ENCODE measurements around the gene TBX4.
"Not testable (repeated sequence)": the region's sequence is repeated elsewhere in the genome, so short reads cannot be mapped to it uniquely, and the experiment has no call there.

The TBX4 gene

DNA sequence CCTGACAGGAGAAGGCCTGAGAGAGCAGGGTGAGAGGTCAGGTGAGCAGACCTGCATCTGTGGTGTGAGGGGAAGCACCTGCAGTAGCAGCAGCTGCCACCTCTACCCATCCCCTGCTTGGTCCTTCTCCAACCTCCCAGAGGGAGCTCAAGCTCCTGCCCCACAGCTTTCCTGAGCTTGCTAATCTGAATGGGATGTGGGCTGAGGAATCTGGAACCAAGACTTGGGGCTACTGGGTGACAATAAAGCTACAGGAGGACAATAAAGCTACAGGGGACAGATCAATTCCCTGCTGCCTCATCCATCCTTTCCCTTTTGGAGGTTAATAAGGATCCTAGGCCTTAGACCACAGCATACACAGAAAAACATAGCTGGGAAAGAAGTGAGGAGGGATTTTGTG, 4.9 kb upstream of the TBX4 start:
- TF ChIP-seq EZH2 (IDR thresholded peaks at IDR 0.05) (no peak), FOXP2 (optimal IDR thresholded peaks at IDR 0.05; ENCODE audit: control extremely low read depth, extremely low read length, insufficient read depth) (no peak), POLR2AphosphoS5 (IDR thresholded peaks at IDR 0.05; ENCODE audit: borderline replicate concordance, low read depth, low read length) (no peak)
- Histone ChIP-seq H3K36me3 (ENCODE audit: insufficient read depth, low read length) (no peaks in the 10 kb centered on the region), H3K4me3 (no peak overlapping the region), H3K9ac (ENCODE audit: insufficient read length) (no peak overlapping the region), H3K9me3 (ENCODE audit: low read depth, low read length) (no peaks in the 10 kb centered on the region), H3K27ac (no peak overlapping the region)
- DNase-seq (ENCODE audit: low read depth, low spot score), result no peak

DNA sequence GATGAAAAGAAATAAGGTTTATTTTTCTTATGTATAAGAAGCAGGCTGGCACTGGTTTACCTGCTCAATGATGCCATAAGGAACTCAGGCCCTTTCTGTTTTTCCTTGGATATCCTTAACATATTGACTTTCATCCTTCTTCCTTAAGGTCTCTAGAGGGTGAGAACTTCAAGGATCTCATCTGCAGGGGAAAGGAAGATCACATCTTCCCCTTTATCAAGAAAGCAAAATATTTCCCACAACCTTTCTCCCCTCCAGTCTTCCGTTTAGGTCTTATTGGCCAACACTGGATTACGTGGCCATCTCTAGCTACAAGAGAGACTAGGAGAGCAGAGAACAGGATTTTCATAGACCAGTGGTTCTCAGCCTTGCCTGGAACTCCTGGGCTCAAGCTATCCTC, 4.2 kb upstream of the TBX4 start:
- Histone ChIP-seq H3K4me3 (no peak overlapping the region), H3K9ac (ENCODE audit: insufficient read length) (no peak overlapping the region), H3K27ac (no peak overlapping the region), H3K9me3 (ENCODE audit: low read depth, low read length) (no peaks in the 10 kb centered on the region), H3K36me3 (ENCODE audit: insufficient read depth, low read length) (no peaks in the 10 kb centered on the region)
- no peak for DNase-seq (ENCODE audit: low read depth, low spot score)
- no peak for TF ChIP-seq EZH2 (IDR thresholded peaks at IDR 0.05)
- no peak for TF ChIP-seq POLR2AphosphoS5 (IDR thresholded peaks at IDR 0.05; ENCODE audit: borderline replicate concordance, low read depth, low read length)
- TF ChIP-seq FOXP2 (optimal IDR thresholded peaks at IDR 0.05; ENCODE audit: control extremely low read depth, extremely low read length, insufficient read depth), result no peak

- not testable (repeated sequence) for H3K27ac ChIP-seq; H3K9ac ChIP-seq (ENCODE audit: insufficient read length)
These were observed 3.1 kb upstream of the TBX4 start for GRCh38 chr17:61449140-61449539.

DNA sequence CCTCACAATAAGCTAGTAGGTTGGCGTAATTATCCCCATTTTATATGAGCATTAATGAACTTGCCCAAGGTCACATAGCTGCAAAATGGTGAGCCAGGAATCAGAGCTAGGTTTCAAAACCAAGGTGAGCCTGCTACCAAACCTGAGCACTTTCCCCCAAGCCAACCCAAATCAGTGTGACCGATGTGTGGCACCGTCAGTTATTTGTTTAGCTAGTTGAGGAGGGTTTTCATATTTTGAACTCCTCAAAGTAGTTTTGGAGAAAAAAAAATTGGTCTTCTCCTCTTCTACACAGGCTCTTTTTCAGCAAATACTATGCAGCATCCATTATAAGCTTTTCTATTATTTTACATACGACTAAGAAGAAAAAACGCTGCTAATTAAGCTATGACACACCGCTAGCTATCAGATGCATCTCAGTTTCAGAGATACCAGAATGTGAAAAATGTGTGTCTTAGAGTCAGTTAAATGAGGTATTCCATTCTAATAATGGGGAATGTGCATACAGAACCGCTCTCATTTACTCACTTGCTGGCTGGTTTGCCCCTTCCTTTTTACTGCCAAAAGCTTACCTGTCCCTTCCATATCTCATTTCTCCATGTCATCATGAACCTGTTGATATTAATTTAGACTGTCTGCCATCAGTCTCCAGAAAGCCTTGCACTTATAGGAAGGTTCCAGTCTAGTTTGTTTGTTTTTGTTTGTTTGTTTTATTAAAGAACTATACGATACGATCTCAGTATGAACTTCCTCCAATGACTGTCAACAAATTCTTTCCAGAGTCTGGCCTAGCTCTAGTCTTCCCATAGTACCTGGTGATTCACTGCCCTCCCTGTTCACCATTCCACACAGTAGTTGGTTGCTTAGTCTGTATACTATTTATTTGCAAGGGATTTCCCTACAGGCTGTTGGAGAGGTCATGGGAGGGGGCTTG, 2.2 kb upstream of the TBX4 start:
- Histone ChIP-seq H3K36me3 (ENCODE audit: insufficient read depth, low read length) (no peaks in the 10 kb centered on the region), H3K9me3 (ENCODE audit: low read depth, low read length) (no peaks in the 10 kb centered on the region), H3K9ac (ENCODE audit: insufficient read length) (no peak overlapping the region), H3K4me3 (no peak overlapping the region), H3K27ac (no peak overlapping the region)
- no peak for DNase-seq (ENCODE audit: low read depth, low spot score)
- TF ChIP-seq FOXP2 (optimal IDR thresholded peaks at IDR 0.05; ENCODE audit: control extremely low read depth, extremely low read length, insufficient read depth), result no peak
- TF ChIP-seq POLR2AphosphoS5 (IDR thresholded peaks at IDR 0.05; ENCODE audit: borderline replicate concordance, low read depth, low read length), result no peak
- no peak for TF ChIP-seq EZH2 (IDR thresholded peaks at IDR 0.05)

More at GRCh38 chr17:61449140-61449539, 3.1 kb upstream of the TBX4 start:
- DNase-seq (ENCODE audit: low read depth, low spot score); H3K4me3 ChIP-seq; H3K9me3 ChIP-seq (ENCODE audit: low read depth, low read length); H3K36me3 ChIP-seq (ENCODE audit: insufficient read depth, low read length): not testable (repeated sequence)

GRCh38 chr17:61450641-61451537, 1.3 kb upstream of the TBX4 start:
- no peak for DNase-seq (ENCODE audit: low read depth, low spot score)
- no peak for TF ChIP-seq FOXP2 (optimal IDR thresholded peaks at IDR 0.05; ENCODE audit: control extremely low read depth, extremely low read length, insufficient read depth)
- no peak for TF ChIP-seq EZH2 (IDR thresholded peaks at IDR 0.05)
- TF ChIP-seq POLR2AphosphoS5 (IDR thresholded peaks at IDR 0.05; ENCODE audit: borderline replicate concordance, low read depth, low read length), result no peak
- no peak overlapping the region for H3K9ac ChIP-seq (ENCODE audit: insufficient read length)
- H3K4me3 ChIP-seq, result no peak overlapping the region
- no peak overlapping the region for H3K27ac ChIP-seq
- no peaks in the 10 kb centered on the region for H3K9me3 ChIP-seq (ENCODE audit: low read depth, low read length)
- H3K36me3 ChIP-seq (ENCODE audit: insufficient read depth, low read length), result no peaks in the 10 kb centered on the region

- Histone ChIP-seq H3K9me3 (ENCODE audit: low read depth, low read length) (no peaks in the 10 kb centered on the region), H3K27ac (no peak overlapping the region), H3K9ac (ENCODE audit: insufficient read length) (no peak overlapping the region), H3K4me3 (no peak overlapping the region), H3K36me3 (ENCODE audit: insufficient read depth, low read length) (no peaks in the 10 kb centered on the region)
- TF ChIP-seq POLR2AphosphoS5 (IDR thresholded peaks at IDR 0.05; ENCODE audit: borderline replicate concordance, low read depth, low read length) (no peak), EZH2 (IDR thresholded peaks at IDR 0.05) (no peak), FOXP2 (optimal IDR thresholded peaks at IDR 0.05; ENCODE audit: control extremely low read depth, extremely low read length, insufficient read depth) (no peak)
- no peak for DNase-seq (ENCODE audit: low read depth, low spot score)
These were observed 503 bp upstream of the TBX4 start for GRCh38 chr17:61451538-61452300.

GRCh38 chr17:61453566-61454380, 1.6 kb downstream of the TBX4 start:
- TF ChIP-seq EZH2 (IDR thresholded peaks at IDR 0.05) (no peak), FOXP2 (optimal IDR thresholded peaks at IDR 0.05; ENCODE audit: control extremely low read depth, extremely low read length, insufficient read depth) (no peak), POLR2AphosphoS5 (IDR thresholded peaks at IDR 0.05; ENCODE audit: borderline replicate concordance, low read depth, low read length) (no peak)
- Histone ChIP-seq H3K9ac (ENCODE audit: insufficient read length) (no peak overlapping the region), H3K4me3 (no peak overlapping the region), H3K36me3 (ENCODE audit: insufficient read depth, low read length) (no peaks in the 10 kb centered on the region), H3K27ac (no peak overlapping the region), H3K9me3 (ENCODE audit: low read depth, low read length) (no peaks in the 10 kb centered on the region)
- no peak for DNase-seq (ENCODE audit: low read depth, low spot score)
